Right renal pelvis (tissue), 4 donors: ENCODE results near the gene NSUN7. TPM values are rescaled to one million over a fixed set of nuclear protein-coding genes. Genes with fewer than 3 reads are reported as not detected.
"Not testable (repeated sequence)": the region's sequence is repeated elsewhere in the genome, so short reads cannot be mapped to it uniquely, and the experiment has no call there.

Source experiments
- DNase-seq, 4 donors: peaks; one replicate each; pipeline ENCODE4 v3.0.0-alpha.2; 2013; ENCODE audit warnings: low read depth in 4 of 4, low spot score in 3 of 4, missing footprints in 1 of 4
- polyA plus RNA-seq, 4 donors: library from polyadenylated mRNA; unstranded; fragments of 120-200 nt; gene quantifications; one replicate each; pipeline ENCODE4 v1.2.1, GENCODE V29; 2013; ENCODE audit not compliant: insufficient read length in 4 of 4

Gene NSUN7
- polyA plus RNA-seq, 4 donors = 11.5 to 13.9 (median 13.0) TPM

DNA sequence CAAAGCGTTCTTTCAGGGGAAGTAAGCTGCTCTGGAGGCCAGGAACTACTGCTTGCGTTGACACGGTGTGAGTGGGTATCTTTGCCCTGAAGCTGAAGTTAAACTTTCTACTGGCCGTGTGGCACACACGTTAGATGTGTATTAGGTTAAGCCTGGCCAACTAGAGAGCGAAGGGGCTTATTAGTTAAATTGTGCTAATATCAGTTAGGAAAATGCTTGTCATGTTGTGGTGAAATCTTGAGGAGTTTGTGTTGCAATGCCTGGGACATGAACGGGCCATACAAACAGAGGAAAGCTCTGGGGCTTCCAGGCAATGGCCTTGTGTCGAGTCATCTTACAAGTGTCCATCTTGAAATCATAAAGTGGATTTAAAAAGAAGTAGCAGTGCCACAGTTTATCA lies 62.6 kb downstream of the NSUN7 start:
- no peak for DNase-seq

DNA sequence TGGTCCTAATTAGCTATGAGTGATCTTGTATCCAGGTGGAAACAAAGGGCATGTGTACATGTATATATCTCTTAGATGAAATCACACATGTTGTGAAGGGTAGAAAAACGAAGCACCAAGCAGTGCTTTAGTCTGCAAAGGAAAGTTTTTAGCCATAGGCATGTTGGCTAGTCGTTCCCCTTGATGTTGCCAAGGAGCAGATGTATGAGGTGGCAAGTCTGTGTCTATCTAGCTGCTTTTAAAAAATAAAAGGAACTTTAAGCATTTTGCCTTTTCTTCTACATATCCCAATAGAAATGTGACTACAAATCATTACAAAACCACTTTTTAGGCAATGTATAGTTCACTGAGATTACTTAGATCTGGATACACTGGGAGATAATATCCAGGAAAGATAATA lies 63.1 kb downstream of the NSUN7 start:
- DNase-seq = no peak

DNA sequence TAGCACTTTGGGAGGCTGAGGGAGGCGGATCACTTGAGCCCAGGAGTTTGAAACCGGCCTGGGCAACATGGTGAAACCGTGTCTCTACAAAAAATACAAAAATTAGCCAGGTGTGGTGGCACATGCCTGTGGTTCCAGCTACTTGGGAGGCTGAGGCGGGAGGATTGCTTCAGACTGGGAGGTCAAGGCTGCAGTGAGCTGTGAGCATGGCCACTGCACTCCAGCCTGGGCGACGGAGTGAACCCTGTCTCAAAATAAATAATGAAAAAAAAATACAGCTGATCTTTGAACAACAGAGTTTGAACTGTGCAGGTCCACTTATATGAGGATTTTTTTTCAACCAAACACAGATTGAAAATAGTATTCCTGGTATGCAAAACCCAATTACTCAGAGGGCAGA lies 67.4 kb downstream of the NSUN7 start:
- DNase-seq = not testable (repeated sequence)

DNA sequence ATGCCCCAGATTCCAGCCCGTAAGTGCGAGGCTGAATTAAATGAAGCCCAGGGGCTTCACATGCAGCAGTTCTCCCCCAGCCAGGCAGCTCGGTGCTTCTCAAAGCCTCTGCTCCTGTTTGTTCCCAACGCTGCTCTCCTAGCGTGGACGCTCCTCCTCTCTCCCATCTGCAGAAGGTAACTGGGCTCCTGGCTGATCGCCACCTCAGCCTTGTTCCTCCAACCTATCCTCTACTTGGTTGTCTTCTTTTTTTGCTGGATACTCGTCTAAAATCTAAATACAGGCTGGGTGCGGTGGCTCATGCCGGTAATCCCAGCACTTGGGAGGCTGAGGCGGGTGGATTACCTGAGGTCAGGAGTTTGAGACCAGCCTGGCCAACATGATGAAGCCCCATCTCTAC lies 70.3 kb downstream of the NSUN7 start:
- no peak for DNase-seq

DNA sequence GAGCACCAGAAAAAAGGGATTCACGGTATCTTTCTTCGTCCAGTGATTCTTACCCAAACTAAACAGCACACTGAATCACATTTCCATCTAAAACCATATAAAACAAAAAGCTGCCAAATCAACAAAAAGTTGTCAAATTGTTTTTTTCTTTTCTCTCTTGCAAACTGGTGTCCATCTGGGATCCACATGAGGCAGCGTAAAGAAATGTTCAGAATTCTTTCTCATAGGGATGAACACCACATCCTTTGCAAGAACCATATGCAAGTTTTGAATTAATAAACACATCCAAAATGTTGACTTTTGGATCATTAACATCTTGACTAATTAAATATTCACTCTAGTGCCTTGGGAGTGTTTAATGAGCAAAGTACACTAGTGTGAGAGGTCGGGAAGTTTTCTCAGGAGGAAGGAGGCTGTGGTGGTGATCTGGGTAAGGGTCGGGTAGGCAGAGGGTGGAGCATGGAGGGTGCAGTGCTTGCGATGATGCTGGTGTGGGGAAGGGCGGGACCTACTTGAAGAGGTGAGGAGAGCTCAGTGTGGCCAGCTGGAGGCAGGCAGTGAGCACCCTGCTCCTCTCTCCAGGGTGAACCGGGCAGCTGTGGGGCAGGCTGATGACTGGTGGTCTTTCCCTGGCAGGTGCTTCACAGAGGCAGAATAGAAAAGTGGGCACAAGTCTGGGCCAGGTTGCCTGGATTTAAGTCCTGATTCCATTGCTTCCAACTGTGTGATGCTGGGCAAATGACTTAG lies 72.8 kb downstream of the NSUN7 start:
- DNase-seq = no peak

DNA sequence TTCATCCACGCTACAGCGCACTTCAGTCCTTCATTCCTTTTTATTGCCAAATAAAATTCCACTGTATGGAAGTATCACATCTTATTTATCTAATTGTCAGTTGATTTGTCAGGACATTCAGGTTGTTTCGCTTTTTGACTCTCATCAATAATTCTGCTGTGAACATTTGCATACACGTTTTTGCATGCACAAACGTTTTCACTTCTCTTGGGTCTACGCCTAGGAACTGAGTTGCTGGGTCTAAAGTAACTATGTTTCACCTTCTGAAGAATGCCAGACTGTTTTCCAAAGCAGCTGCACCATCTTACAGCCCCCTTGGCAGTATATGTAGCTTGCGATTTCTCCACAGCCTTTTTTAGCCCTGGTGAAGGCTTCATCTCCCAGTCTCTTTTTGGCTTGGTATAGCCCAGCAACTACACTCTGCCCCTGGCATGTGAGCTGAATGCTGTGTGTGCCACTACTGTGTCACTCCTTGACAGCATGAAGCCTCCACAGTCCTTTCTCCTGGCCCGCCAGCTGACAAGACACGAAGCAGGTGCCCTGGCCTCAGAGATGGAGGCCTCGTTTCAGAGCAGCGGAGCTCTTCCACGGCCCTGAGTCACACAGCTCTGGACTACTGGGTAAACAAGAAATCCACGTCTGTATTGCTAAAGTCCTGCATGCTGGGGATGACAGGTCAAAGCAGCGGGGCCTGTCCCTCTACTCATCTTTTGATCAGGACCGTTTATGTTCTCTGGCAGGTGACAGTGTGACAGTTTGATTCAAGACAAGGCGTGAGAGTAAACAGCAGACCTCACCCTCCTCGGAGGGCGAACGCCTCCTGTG lies 75.5 kb downstream of the NSUN7 start:
- DNase-seq = no peak

DNA sequence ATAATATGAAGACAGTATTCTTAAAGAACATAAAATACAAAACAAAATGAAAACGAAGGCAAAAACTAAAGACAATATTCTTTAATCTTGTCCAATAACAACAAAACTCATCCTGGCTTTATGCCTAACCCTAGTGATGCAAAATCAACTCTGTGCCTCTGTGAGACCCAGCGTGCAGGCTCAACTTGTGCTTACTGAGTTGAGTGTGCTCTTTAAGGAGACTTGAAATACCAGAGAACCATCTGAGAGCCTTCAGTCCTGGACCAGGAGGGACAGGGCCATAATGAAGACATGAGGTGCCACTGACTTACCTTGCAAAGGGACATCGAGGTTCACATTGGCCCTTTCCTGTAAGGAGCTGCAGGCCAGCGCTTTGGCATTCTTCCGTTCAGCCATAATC lies 77.1 kb downstream of the NSUN7 start:
- no peak for DNase-seq

DNA sequence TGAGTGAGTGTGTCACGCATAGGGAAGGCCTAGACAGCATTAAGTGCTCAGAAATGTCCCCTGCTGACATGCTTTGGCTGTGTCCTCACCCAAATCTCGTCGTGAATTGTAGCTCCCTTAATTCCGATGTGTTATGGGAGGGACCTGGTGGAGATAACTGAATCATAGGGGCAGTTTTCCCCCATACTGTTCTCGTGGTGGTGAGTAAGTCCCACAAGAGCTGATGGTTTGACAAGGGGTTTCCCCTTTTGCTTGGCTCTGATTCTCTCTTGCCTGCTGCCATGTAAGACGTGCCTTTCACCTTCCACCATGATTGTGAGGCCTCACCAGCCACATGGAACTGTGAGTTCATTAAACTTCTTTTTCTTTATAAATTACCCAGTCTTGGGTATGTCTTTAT lies 78.0 kb downstream of the NSUN7 start:
- no peak for DNase-seq

DNA sequence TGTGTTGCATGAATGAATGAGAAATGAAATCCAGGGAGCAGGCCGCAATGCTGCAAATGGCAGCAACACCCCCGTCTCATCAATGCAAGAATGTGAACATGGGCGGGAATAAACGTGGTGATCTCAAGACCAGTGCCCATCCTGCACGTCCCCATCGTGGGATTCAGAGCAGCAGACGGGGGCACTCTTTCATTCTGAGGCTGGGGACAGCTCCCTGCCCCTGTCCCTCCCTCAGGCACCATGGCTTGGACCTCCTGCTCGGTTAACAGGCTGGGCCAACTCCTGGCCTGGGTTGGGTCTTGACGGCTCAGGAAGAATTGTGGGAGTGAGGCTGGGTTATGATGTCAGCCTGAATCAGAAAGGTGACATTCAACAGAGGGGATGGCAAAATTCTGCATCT lies 78.9 kb downstream of the NSUN7 start:
- no peak for DNase-seq

DNA sequence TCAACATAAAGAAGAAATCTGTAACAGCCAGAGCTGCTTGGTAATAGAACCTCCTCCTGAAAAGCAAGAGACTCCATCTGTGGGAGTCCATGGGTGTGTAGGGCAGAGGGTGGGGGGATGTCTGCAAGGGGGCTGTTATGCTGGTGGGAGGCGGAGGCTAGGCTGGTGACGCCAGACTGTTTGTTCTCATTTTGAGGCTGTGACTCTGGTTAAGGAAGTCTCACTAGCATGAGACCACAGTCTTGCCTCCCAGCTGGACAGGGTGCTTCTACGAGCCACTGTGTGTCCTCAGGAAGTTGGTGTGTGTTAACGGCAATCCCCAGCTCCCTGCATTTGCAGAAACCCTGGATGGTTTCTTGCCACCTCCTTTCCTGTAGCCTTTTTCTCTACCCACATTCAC lies 79.8 kb downstream of the NSUN7 start:
- DNase-seq = no peak

DNA sequence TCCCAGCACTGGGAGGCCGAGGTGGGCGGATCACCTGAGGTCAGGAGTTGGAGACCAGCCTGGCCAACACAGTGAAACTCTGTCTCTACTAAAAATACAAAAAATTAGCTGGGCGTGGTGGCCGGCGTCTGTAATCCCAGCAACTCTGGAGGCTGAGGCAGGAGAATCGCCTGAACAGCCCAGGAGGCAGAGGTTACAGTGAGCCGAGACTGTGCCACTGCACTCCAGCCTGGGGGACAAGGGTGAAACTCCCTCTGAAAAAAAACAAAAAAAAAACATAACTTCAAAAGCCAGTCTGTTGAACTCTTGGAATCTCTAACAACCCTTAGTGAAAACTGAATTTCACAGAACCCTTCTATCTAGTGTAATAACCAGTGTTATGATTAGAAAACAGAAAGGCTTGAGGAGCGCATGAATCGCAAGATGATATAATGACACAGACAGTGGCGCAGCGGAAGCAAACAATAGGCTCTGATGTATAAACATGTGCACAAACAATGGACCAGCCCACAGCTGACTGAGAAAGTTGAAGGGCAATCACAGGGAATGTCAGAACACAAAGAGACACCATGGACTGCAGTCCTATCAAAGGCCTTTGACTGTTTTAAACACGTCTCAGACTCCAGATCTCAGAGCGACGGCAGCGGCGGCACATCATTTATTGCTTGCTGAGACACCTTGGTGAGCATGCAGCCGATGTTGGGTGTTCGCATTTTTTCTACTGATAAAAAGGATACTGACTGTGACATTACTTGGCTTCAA lies 81.6 kb downstream of the NSUN7 start:
- DNase-seq = no peak

DNA sequence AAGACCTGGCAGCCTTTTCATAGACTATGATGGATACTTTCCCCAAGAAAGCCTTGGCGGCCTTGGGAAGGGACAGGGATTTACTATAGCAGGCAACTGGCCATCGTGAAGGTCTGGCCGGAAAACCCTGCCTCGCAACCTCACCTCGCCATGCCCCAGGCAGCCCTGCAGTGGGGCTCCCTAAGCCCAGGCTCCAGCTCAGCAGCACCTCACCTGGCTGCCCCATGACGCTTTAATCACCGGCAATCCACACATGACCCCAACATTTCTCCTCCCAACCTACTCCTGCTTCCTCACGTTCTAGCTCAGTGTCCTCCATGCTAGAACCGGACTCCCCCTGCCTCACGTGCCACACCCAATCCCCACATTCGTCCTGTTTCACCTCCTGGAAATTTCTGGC lies 82.4 kb downstream of the NSUN7 start:
- DNase-seq = no peak

DNA sequence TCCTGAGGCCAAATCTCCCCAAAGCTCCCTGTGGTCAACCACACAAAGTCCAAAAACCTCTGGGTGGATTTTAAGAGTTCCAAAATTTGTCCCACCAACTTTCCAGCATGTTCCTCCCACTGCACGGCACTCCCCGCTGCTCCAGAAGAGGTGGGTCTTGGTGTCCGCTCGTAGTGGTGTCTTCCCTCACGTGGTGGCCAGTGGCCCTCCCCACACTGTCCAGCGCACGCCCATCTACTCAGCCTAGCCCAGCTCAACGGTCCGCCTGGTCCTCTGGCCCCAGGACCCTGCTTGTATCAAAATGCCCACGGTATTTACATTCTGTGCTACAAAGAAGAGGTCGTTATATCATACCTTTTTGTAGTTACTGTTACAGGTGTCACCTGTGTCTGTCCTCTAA lies 83.5 kb downstream of the NSUN7 start:
- DNase-seq = no peak

DNA sequence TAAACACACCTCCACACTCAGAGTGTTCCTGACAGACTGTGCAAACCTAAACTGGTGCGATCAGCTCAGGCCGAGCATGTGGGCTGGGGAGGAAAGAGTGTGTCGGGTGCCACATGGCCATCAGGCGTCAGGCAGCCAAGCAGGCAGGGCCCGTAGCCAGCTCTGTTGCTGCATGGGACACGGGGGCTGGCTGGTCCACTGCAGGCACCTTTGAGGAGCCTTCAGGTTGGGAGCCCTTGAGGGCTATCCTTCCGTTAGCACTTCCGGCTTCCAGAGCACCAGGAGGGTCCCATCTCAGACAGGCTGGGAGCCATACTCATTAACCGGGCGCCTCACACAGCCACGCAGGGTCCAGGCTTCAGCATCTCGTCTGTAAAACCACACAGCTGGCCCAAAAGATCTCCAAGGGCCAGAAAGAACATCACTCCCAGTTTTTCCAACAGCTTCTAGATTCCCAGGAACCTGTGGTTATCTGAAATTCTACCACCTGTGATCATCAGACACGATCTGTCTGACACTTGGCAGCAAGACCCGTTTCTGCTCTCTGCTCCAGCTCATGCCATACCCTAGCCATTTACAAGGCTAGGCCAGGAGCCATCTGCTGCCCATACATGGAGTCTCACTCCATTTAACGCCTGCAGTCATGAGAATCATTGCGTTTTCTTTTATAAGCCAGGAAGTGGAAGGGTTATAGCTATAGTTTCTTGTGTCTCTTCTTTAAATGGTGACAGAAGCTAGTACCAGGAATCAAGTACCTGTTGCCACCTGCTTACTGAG lies 87.5 kb downstream of the NSUN7 start:
- DNase-seq = no peak

DNA sequence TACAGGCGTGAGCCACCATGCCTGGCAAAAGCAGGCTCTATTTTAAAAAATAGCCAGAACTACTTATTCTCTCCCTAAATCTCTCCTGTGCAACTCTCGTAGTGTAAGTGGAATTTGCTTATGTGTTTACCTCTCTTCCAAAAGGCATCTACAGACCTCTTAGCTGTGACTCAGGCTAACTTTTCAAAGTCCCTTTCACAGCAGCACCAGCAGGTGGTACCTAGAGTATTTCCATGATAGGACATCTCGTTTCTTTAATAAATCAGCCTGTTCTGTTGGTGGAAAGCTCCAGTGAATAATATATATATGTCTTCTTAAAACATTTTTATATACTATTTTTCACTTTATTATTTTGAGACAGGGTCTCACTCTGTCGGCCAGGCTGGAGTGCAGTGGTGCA lies 89.0 kb downstream of the NSUN7 start:
- DNase-seq = no peak

DNA sequence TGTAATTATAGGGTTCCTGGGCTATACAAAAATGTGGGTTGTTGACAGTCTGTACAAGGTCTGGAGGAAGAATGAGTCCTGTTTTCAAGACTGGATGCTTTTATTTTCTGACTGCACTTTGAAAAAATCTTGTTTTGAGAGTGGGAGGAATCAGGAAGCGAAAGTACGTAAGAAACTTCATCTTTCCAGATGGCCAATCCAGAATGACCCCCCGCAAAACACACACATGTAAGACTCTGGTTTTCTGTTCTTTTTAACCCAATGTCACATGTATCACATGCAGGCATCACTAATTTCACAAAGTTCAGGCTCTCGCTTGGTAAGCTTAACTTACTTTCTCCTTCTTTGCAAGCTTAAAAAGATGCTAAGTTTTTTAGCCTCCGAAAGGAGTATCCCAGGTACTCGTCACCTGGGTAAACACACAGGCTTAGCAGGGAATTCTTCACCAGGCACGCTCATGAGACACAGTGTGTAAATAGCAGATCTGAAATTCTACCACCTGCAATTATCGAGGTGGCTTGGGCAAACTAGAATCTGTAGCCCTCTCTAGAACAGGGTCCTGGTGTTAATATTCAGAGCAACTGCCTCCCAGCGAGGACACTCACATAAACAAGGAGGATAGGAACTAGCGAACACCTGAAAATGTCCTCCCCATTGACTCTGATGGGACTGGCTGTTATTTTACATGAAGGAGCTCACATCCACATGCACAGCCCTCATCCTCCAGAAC lies 90.7 kb downstream of the NSUN7 start:
- DNase-seq = no peak

DNA sequence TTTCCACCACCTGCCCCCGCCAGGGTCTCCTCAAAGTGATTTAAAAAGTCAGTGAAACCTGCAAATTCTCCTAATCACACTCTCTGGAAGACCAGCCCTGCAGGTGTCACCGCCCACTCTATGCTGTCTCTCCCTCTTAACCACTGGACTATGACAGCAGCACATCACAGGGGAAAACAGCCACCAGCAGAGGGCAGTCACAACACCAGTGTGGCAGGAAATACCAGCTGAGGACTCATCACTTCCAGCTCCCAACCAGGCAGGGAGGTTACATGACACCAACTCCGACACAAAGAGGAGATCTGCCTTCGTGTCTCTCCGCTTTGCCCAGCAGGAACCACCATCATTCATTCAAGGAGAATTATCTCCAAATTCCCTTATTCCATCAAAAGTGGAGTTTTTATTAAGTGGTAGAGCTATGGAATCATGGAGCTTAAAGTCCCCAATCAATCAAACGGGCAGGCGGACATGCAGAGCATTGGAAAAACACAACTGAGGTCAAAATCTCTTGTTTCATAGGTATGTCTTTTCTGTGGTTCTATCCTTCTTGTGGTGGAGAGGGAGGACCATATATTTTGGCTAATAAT lies 91.3 kb downstream of the NSUN7 start:
- peak; percentile 54 to 80 (median 68) for DNase-seq

DNA sequence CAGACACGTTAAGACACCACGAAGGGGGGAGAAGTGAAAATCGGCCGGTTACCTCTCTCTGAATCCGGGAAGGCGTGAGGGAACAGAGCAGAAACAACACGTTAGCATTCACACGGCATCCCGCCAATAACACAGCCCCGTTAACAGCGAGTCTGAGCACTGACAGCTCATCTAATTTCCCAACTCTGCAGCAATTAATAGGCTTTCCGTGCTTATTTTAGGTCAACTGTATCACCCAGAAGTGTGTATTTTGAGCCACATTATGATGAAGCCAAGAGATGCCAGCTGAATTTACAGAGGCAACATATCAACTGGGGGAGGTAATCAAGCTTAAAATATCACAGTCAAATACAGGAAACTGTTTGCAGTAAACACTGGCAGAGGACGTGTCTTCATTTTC lies 92.6 kb downstream of the NSUN7 start:
- DNase-seq = no peak

DNA sequence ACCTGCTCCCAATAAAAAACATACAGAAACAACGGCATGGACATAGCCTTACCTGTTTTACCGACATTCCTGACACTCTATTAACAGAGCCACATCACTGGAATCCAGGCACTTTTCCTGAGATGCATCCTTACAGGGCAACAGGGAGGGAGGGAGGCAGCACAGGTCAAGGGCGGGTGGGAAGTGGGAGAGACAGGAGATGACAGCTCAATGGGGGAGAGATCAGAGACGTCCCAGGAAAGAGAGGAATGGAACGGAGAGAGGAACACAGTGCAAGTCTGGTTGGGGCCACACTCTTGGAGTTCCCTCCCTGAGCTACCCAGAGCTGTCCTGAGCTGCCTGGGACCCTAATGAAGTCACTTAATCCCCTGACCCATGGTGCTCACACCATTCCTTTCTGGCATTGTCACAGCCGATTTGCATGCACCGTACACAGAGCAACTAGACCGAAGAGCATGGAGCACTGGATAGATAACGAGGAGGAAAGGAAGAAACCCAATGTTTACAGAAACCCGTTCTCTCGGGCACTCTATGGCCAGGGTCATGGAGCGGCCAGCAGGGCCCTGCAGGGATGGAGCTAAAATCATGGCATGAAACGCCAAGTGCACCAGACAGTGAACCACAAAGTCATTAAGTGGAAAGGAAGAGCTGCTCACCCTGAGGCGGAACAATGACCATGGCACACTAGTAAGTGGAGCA lies 93.1 kb downstream of the NSUN7 start:
- no peak for DNase-seq
